ENCODE measurements around the gene IL1RL2. TPM values are rescaled to one million over a fixed set of nuclear protein-coding genes. Genes with fewer than 3 reads are reported as not detected.

The IL1RL2 gene
- total RNA-seq, 1 experiment from 2014 or later, result not detected

DNA sequence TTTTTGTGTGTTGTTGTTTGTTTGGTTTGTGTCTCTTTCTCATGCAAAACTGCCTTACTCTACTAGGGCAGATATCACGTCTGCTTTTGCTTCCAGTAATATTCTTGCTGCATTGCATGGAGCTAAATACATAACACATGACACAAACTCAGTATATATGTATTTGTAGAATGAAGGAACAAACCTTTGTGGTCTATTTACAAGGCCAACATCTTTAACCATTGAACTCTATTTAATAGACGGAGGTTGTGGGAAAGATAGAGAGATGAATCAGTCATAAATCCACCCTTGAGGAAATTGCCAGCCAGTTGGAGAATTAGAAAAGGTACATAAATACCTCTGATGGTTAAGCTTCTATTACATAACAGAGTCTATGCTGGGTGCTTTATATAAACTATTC, 98.5 kb downstream of the IL1RL2 start (continued):
- TF ChIP-seq, protein P1, sequence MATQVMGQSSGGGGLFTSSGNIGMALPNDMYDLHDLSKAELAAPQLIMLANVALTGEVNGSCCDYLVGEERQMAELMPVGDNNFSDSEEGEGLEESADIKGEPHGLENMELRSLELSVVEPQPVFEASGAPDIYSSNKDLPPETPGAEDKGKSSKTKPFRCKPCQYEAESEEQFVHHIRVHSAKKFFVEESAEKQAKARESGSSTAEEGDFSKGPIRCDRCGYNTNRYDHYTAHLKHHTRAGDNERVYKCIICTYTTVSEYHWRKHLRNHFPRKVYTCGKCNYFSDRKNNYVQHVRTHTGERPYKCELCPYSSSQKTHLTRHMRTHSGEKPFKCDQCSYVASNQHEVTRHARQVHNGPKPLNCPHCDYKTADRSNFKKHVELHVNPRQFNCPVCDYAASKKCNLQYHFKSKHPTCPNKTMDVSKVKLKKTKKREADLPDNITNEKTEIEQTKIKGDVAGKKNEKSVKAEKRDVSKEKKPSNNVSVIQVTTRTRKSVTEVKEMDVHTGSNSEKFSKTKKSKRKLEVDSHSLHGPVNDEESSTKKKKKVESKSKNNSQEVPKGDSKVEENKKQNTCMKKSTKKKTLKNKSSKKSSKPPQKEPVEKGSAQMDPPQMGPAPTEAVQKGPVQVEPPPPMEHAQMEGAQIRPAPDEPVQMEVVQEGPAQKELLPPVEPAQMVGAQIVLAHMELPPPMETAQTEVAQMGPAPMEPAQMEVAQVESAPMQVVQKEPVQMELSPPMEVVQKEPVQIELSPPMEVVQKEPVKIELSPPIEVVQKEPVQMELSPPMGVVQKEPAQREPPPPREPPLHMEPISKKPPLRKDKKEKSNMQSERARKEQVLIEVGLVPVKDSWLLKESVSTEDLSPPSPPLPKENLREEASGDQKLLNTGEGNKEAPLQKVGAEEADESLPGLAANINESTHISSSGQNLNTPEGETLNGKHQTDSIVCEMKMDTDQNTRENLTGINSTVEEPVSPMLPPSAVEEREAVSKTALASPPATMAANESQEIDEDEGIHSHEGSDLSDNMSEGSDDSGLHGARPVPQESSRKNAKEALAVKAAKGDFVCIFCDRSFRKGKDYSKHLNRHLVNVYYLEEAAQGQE (IDR thresholded peaks at IDR 0.05; ENCODE audit: low read depth), result no peak
- TF ChIP-seq EGR1 (IDR thresholded peaks at IDR 0.05; ENCODE audit: low read depth), result no peak
- TF ChIP-seq CEBPB (IDR thresholded peaks at IDR 0.05; ENCODE audit: low read depth), result no peak
- no peak for TF ChIP-seq POLR2A (IDR thresholded peaks at IDR 0.05; ENCODE audit: borderline replicate concordance, extremely low read depth, insufficient read depth, insufficient read length)
- TF ChIP-seq YY1 (IDR thresholded peaks at IDR 0.05; ENCODE audit: extremely low read depth, insufficient replicate concordance, low read depth, low read length), result no peak
- TF ChIP-seq, protein P2, sequence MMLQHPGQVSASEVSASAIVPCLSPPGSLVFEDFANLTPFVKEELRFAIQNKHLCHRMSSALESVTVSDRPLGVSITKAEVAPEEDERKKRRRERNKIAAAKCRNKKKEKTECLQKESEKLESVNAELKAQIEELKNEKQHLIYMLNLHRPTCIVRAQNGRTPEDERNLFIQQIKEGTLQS (IDR thresholded peaks at IDR 0.05), result no peak
- TF ChIP-seq CBX3 (IDR thresholded peaks at IDR 0.05; ENCODE audit: low read depth), result no peak
- TF ChIP-seq POLR2AphosphoS5 (IDR thresholded peaks at IDR 0.05; ENCODE audit: low read depth, low read length), result no peak
- TF ChIP-seq FOSL1 (IDR thresholded peaks at IDR 0.05; ENCODE audit: low read depth), result no peak
- TF ChIP-seq JUND (IDR thresholded peaks at IDR 0.05), result no peak
- TF ChIP-seq SP1 (IDR thresholded peaks at IDR 0.05; ENCODE audit: low read depth), result no peak

DNA sequence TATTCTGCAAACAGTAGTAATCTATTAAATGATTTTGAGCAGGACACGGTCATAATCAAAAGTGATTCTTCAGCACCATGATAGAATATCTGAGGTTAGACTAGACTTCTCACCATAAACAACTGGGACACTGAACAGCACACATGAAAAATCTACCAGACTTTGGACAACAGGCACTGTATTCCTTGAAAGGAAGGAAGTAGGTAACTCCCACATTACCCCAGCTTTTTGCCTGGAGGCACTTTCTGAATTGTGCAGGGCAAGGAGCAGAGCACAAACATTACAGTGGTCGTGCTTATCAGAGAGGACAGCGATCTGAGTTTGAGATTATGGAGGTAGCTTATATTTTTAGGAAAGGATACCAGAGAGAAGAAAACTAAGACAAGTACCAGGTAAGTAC, 99.2 kb downstream of the IL1RL2 start:
- no TSS peak for BruUV-seq (replicated peaks)
- no peaks in the 10 kb centered on the region for H3K9me3 ChIP-seq (ENCODE audit: control insufficient read depth in 1 of 2, insufficient read depth in 1 of 2, low read depth in 1 of 2, low read length in 2 of 2)
- H3K79me2 ChIP-seq (ENCODE audit: insufficient read depth, low read length), result no peaks in the 10 kb centered on the region
- peaks cover 9% of the 10 kb centered on the region; the same call in 1 of the 2 replicates for H3K27me3 ChIP-seq (ENCODE audit: insufficient read depth, low read length)
- no peak for ATAC-seq
- H4K20me1 ChIP-seq (ENCODE audit: insufficient read depth), result no peaks in the 10 kb centered on the region
- ChIA-PET RAD21 (ENCODE audit: low non-redundant PET in 1 of 2, low total read pairs in 2 of 2, uncharacterized antibody in 2 of 2, unreplicated experiment in 2 of 2) (no interaction called here), CTCF (interaction anchor here (1.1 to 1.5 kb wide), 2 partner anchors 16 to 45 kb away, joined by 3 to 6 read pairs; no protein-coding TSS in a partner anchor), POLR2A (no interaction called here)
- intact Hi-C loops (cut with micrococcal nuclease), result no loop called here
- no peaks in the 10 kb centered on the region for H3K36me3 ChIP-seq (ENCODE audit: control insufficient read depth in 1 of 2, insufficient read depth in 2 of 2, low read length in 2 of 2)
- no peak overlapping the region for H3K9ac ChIP-seq (ENCODE audit: low read length)
- no peak overlapping the region for H3K4me3 ChIP-seq (replicated peaks in 1 of 2; ENCODE audit: low read depth in 1 of 2, low read length in 2 of 2)
- no peak overlapping the region for H2AFZ ChIP-seq (ENCODE audit: low read depth, low read length, poor library complexity, severe bottlenecking)
- H3K4me1 ChIP-seq (ENCODE audit: control insufficient read depth in 1 of 2, insufficient read depth in 2 of 2, low read length in 2 of 2), result no peaks in the 10 kb centered on the region
- no peak overlapping the region for H3K4me2 ChIP-seq (ENCODE audit: low read length)
- H3K27ac ChIP-seq (ENCODE audit: low read depth, low read length), result no peak overlapping the region
- no peaks in the 10 kb centered on the region for H3K9me2 ChIP-seq (ENCODE audit: insufficient read depth)
- DNase-seq (ENCODE audit: low read depth, low spot score), result no peak
- TF ChIP-seq SIN3A (IDR thresholded peaks at IDR 0.05; ENCODE audit: low read depth), result no peak
- no peak for TF ChIP-seq EZH2 (IDR thresholded peaks at IDR 0.05)
- TF ChIP-seq, protein P1 (IDR thresholded peaks at IDR 0.05; ENCODE audit: low read depth), result no peak
- TF ChIP-seq, protein P2 (IDR thresholded peaks at IDR 0.05), result no peak
- TF ChIP-seq, protein P3, sequence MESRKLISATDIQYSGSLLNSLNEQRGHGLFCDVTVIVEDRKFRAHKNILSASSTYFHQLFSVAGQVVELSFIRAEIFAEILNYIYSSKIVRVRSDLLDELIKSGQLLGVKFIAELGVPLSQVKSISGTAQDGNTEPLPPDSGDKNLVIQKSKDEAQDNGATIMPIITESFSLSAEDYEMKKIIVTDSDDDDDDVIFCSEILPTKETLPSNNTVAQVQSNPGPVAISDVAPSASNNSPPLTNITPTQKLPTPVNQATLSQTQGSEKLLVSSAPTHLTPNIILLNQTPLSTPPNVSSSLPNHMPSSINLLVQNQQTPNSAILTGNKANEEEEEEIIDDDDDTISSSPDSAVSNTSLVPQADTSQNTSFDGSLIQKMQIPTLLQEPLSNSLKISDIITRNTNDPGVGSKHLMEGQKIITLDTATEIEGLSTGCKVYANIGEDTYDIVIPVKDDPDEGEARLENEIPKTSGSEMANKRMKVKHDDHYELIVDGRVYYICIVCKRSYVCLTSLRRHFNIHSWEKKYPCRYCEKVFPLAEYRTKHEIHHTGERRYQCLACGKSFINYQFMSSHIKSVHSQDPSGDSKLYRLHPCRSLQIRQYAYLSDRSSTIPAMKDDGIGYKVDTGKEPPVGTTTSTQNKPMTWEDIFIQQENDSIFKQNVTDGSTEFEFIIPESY (IDR thresholded peaks at IDR 0.05; ENCODE audit: extremely low read depth, insufficient replicate concordance, low read length), result no peak
- no peak for TF ChIP-seq RAD21 (IDR thresholded peaks at IDR 0.05; ENCODE audit: low read depth)
- TF ChIP-seq CBX3 (IDR thresholded peaks at IDR 0.05; ENCODE audit: low read depth), result no peak
- no peak for TF ChIP-seq EZH2phosphoT487 (IDR thresholded peaks at IDR 0.05; ENCODE audit: borderline replicate concordance)
- no peak for TF ChIP-seq ELF1 (IDR thresholded peaks at IDR 0.05; ENCODE audit: borderline replicate concordance, low read depth)
- TF ChIP-seq CEBPB (IDR thresholded peaks at IDR 0.05; ENCODE audit: low read depth), result no peak

Measured in HCT116 (cell line).